ENCODE results near the gene MTMR3. TPM values are rescaled to one million over a fixed set of nuclear protein-coding genes. Genes with fewer than 3 reads are reported as not detected.
"Not testable (repeated sequence)": the region's sequence is repeated elsewhere in the genome, so short reads cannot be mapped to it uniquely, and the experiment has no call there.

The MTMR3 gene
- 20.6 and 27.8 TPM in 2 replicates for total RNA-seq

- peak; percentile 94 for DNase-seq (ENCODE audit: low spot score)
- H3K4me3 Mint-ChIP-seq, result peak within 1 kb of the TSS; percentile 82
- peaks cover 5% of the 10 kb centered on the region for H3K27me3 Mint-ChIP-seq (ENCODE audit: insufficient read depth)
- peaks cover 2% of the 10 kb centered on the region for H3K36me3 Mint-ChIP-seq (ENCODE audit: low read depth)
- peak within 1 kb of the TSS; percentile 48 for H3K27ac Mint-ChIP-seq
- intact Hi-C loops (cut with micrococcal nuclease), result loop anchor here (1.0 to 5.0 kb wide), 5 partner anchors 45 to 709 kb away; partner anchors contain the start of genes ASCC2, NF2, PES1 and UQCR10
- no peaks in the 10 kb centered on the region for H3K9me3 Mint-ChIP-seq
- H3K4me1 Mint-ChIP-seq (ENCODE audit: low read depth), result peaks cover 7% of the 10 kb centered on the region
Measured at GRCh38 chr22:29883045-29883774, at the start of gene MTMR3. Gene MTMR3 (plus strand): TSS chr22:29883174. CDS start chr22:29971060, 87,886 bp downstream.

- H3K36me3 Mint-ChIP-seq (ENCODE audit: low read depth), result peaks cover 32% of the 10 kb centered on the region
- intact Hi-C loops (cut with micrococcal nuclease), result no loop called here
- no peaks in the 10 kb centered on the region for H3K27me3 Mint-ChIP-seq (ENCODE audit: insufficient read depth)
- no peak for DNase-seq (ENCODE audit: low spot score)
- H3K27ac Mint-ChIP-seq, result no peak overlapping the region
- no peak overlapping the region for H3K4me3 Mint-ChIP-seq
- H3K9me3 Mint-ChIP-seq, result no peaks in the 10 kb centered on the region
- H3K4me1 Mint-ChIP-seq (ENCODE audit: low read depth), result peaks cover 33% of the 10 kb centered on the region
Measured at GRCh38 chr22:29833392-29833965, 49.5 kb upstream of the MTMR3 start.

GRCh38 chr22:29834046-29834445 is 48.9 kb upstream of the MTMR3 start:
- peaks cover 39% of the 10 kb centered on the region for H3K4me1 Mint-ChIP-seq (ENCODE audit: low read depth)
- H3K36me3 Mint-ChIP-seq (ENCODE audit: low read depth), result peaks cover 31% of the 10 kb centered on the region
- no peaks in the 10 kb centered on the region for H3K9me3 Mint-ChIP-seq
- intact Hi-C loops (cut with micrococcal nuclease), result no loop called here
- H3K27me3 Mint-ChIP-seq (ENCODE audit: insufficient read depth), result no peaks in the 10 kb centered on the region
- DNase-seq (ENCODE audit: low spot score), result no peak
- no peak overlapping the region for H3K27ac Mint-ChIP-seq
- H3K4me3 Mint-ChIP-seq, result no peak overlapping the region

GRCh38 chr22:29836791-29837370 is 46.1 kb upstream of the MTMR3 start:
- H3K27me3 Mint-ChIP-seq (ENCODE audit: insufficient read depth); DNase-seq (ENCODE audit: low spot score); intact Hi-C loops (cut with micrococcal nuclease); H3K9me3 Mint-ChIP-seq: not testable (repeated sequence)
- peaks cover 33% of the 10 kb centered on the region for H3K4me1 Mint-ChIP-seq (ENCODE audit: low read depth)
- peak overlapping the region; percentile 89 for H3K4me3 Mint-ChIP-seq
- peak overlapping the region; percentile 13 for H3K27ac Mint-ChIP-seq
- H3K36me3 Mint-ChIP-seq (ENCODE audit: low read depth), result peaks cover 16% of the 10 kb centered on the region

GRCh38 chr22:29837741-29838598 is 45.0 kb upstream of the MTMR3 start, which contains the start of gene ASCC2:
Gene ASCC2 (minus strand): TSS chr22:29838274. CDS start chr22:29832325, 5,949 bp downstream.
- Mint-ChIP-seq H3K27me3 (ENCODE audit: insufficient read depth) (peaks cover 5% of the 10 kb centered on the region), H3K36me3 (ENCODE audit: low read depth) (peaks cover 12% of the 10 kb centered on the region), H3K9me3 (no peaks in the 10 kb centered on the region), H3K4me1 (ENCODE audit: low read depth) (peaks cover 33% of the 10 kb centered on the region), H3K27ac (peak within 1 kb of the TSS; percentile 86), H3K4me3 (peak within 1 kb of the TSS; percentile 89)
- intact Hi-C loops (cut with micrococcal nuclease), result loop anchor here (1.0 to 2.0 kb wide), 8 partner anchors 17 to 519 kb away; partner anchors contain the start of genes CCDC157, MTMR3, OSM and UQCR10
- peak; percentile 99 for DNase-seq (ENCODE audit: low spot score)

- no peaks in the 10 kb centered on the region for H3K9me3 Mint-ChIP-seq
- peaks cover 5% of the 10 kb centered on the region for H3K27me3 Mint-ChIP-seq (ENCODE audit: insufficient read depth)
- no peak for DNase-seq (ENCODE audit: low spot score)
- H3K36me3 Mint-ChIP-seq (ENCODE audit: low read depth), result peaks cover 10% of the 10 kb centered on the region
- H3K4me3 Mint-ChIP-seq, result peak overlapping the region; percentile 89
- intact Hi-C loops (cut with micrococcal nuclease), result loop anchor here (1.0 to 2.0 kb wide), 8 partner anchors 17 to 519 kb away; partner anchors contain the start of genes CCDC157, MTMR3, OSM and UQCR10
- peak overlapping the region; percentile 86 for H3K27ac Mint-ChIP-seq
- peaks cover 33% of the 10 kb centered on the region for H3K4me1 Mint-ChIP-seq (ENCODE audit: low read depth)
Measured at GRCh38 chr22:29838599-29838956, 44.4 kb upstream of the MTMR3 start.

- no peak for DNase-seq (ENCODE audit: low spot score)
- Mint-ChIP-seq H3K36me3 (ENCODE audit: low read depth) (peaks cover 9% of the 10 kb centered on the region), H3K4me1 (ENCODE audit: low read depth) (peaks cover 33% of the 10 kb centered on the region), H3K9me3 (no peaks in the 10 kb centered on the region), H3K4me3 (peak overlapping the region; percentile 89), H3K27ac (no peak overlapping the region), H3K27me3 (ENCODE audit: insufficient read depth) (peaks cover 5% of the 10 kb centered on the region)
- intact Hi-C loops (cut with micrococcal nuclease), result loop anchor here (2.0 kb wide), 3 partner anchors 234 to 428 kb away; partner anchors contain the start of gene OSM
Measured at GRCh38 chr22:29839039-29839438, 43.9 kb upstream of the MTMR3 start.

- Mint-ChIP-seq H3K9me3 (peaks cover under 1% of the 10 kb centered on the region), H3K27me3 (ENCODE audit: insufficient read depth) (peaks cover 5% of the 10 kb centered on the region)
Measured at GRCh38 chr22:29840498-29840897, 42.5 kb upstream of the MTMR3 start.

GRCh38 chr22:29842172-29842571 is 40.8 kb upstream of the MTMR3 start:
- no peak for DNase-seq (ENCODE audit: low spot score)
- intact Hi-C loops (cut with micrococcal nuclease), result no loop called here
- Mint-ChIP-seq H3K4me3 (no peak overlapping the region), H3K36me3 (ENCODE audit: low read depth) (no peaks in the 10 kb centered on the region), H3K27ac (no peak overlapping the region), H3K4me1 (ENCODE audit: low read depth) (peaks cover 16% of the 10 kb centered on the region), H3K9me3 (peaks cover 4% of the 10 kb centered on the region), H3K27me3 (ENCODE audit: insufficient read depth) (peaks cover 5% of the 10 kb centered on the region)

More at GRCh38 chr22:29840498-29840897, 42.5 kb upstream of the MTMR3 start:
- Mint-ChIP-seq H3K36me3 (ENCODE audit: low read depth) (peaks cover 4% of the 10 kb centered on the region), H3K4me3 (no peak overlapping the region), H3K4me1 (ENCODE audit: low read depth) (peaks cover 32% of the 10 kb centered on the region), H3K27ac (no peak overlapping the region)
- intact Hi-C loops (cut with micrococcal nuclease), result no loop called here
- DNase-seq (ENCODE audit: low spot score), result no peak

GRCh38 chr22:29842740-29843139 is 40.2 kb upstream of the MTMR3 start:
- intact Hi-C loops (cut with micrococcal nuclease), result no loop called here
- peaks cover 5% of the 10 kb centered on the region for H3K27me3 Mint-ChIP-seq (ENCODE audit: insufficient read depth)
- DNase-seq (ENCODE audit: low spot score), result no peak
- no peaks in the 10 kb centered on the region for H3K36me3 Mint-ChIP-seq (ENCODE audit: low read depth)
- no peak overlapping the region for H3K4me3 Mint-ChIP-seq
- H3K4me1 Mint-ChIP-seq (ENCODE audit: low read depth), result peaks cover 12% of the 10 kb centered on the region
- H3K9me3 Mint-ChIP-seq, result peaks cover 4% of the 10 kb centered on the region
- no peak overlapping the region for H3K27ac Mint-ChIP-seq

GRCh38 chr22:29846290-29846689 is 36.7 kb upstream of the MTMR3 start:
- no peak overlapping the region for H3K4me3 Mint-ChIP-seq
- H3K36me3 Mint-ChIP-seq (ENCODE audit: low read depth), result no peaks in the 10 kb centered on the region
- no peak overlapping the region for H3K27ac Mint-ChIP-seq
- H3K4me1 Mint-ChIP-seq (ENCODE audit: low read depth), result no peaks in the 10 kb centered on the region
- no peak for DNase-seq (ENCODE audit: low spot score)
- intact Hi-C loops (cut with micrococcal nuclease), result no loop called here
- peaks cover 8% of the 10 kb centered on the region for H3K9me3 Mint-ChIP-seq
- H3K27me3 Mint-ChIP-seq (ENCODE audit: insufficient read depth), result peaks cover 4% of the 10 kb centered on the region

- Mint-ChIP-seq H3K36me3 (ENCODE audit: low read depth) (no peaks in the 10 kb centered on the region), H3K4me3 (no peak overlapping the region), H3K27me3 (ENCODE audit: insufficient read depth) (no peaks in the 10 kb centered on the region), H3K4me1 (ENCODE audit: low read depth) (no peaks in the 10 kb centered on the region), H3K27ac (no peak overlapping the region), H3K9me3 (peaks cover 8% of the 10 kb centered on the region)
- no peak for DNase-seq (ENCODE audit: low spot score)
- intact Hi-C loops (cut with micrococcal nuclease), result no loop called here
Measured at GRCh38 chr22:29848111-29848510, 34.9 kb upstream of the MTMR3 start.

Measured in activated T-helper 1 cell treated with anti-CD3 and anti-CD28 coated beads, Interleukin-12 subunit alpha, Interleukin-12 subunit beta, Interleukin-2, Interleukin-4 antibody, amounts not matched to agents 30 ng/mL and 10 ng/mL and 1 ng/mL, durations not matched to agents 14 hours and 24 hours and 36 hours (primary cell).